OCI-LY3 (cell line): ENCODE measurements around the gene FETUB.

ENCODE experiments used
- EZH2phosphoT487 ChIP-seq: fragments of 200-600 bp; shearing (Covaris generic); IDR thresholded peaks from 2 replicates; pipeline ENCODE4 v1.6.1; 2018; ENCODE audit warnings: antibody characterized with exemption, mixed run types, low read depth
- TF ChIP-seq, protein P1 (sequence below): fragments of 200-600, 300-600 bp; sonication (generic); IDR thresholded peaks from 2 replicates; pipeline ENCODE4 v1.5.1; 2014; ENCODE audit warnings: antibody characterized with exemption, low read length, low read depth

GRCh38 chr3:186598794-186599141, 41.4 kb upstream of the FETUB start:
- TF ChIP-seq, protein P1, sequence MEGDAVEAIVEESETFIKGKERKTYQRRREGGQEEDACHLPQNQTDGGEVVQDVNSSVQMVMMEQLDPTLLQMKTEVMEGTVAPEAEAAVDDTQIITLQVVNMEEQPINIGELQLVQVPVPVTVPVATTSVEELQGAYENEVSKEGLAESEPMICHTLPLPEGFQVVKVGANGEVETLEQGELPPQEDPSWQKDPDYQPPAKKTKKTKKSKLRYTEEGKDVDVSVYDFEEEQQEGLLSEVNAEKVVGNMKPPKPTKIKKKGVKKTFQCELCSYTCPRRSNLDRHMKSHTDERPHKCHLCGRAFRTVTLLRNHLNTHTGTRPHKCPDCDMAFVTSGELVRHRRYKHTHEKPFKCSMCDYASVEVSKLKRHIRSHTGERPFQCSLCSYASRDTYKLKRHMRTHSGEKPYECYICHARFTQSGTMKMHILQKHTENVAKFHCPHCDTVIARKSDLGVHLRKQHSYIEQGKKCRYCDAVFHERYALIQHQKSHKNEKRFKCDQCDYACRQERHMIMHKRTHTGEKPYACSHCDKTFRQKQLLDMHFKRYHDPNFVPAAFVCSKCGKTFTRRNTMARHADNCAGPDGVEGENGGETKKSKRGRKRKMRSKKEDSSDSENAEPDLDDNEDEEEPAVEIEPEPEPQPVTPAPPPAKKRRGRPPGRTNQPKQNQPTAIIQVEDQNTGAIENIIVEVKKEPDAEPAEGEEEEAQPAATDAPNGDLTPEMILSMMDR: no peak
- TF ChIP-seq EZH2phosphoT487: no peak
